Activated naive CD4-positive, alpha-beta T cell treated with anti-CD3 and anti-CD28 coated beads for 36 hours (primary cell): ENCODE data around the gene AMMECR1L. TPM values are rescaled to one million over a fixed set of nuclear protein-coding genes. Genes with fewer than 3 reads are reported as not detected.
"Not testable (repeated sequence)": the region's sequence is repeated elsewhere in the genome, so short reads cannot be mapped to it uniquely, and the experiment has no call there.

Source experiments
- CTCF ChIA-PET: fragments of 350-600 bp; sonication (Branson Sonifier 250); formaldehyde crosslinking; loops from one replicate; lab custom pipeline; 2021; ENCODE audit warnings: antibody characterized with exemption; lab: Charles Lee
- DNase-seq: peaks from one replicate; pipeline ENCODE4 v3.0.0-alpha.2; 2020
- H3K27ac Mint-ChIP-seq: one replicate; pipeline ENCODE4 v1.8.0; 2021; ENCODE audit warnings: mild to moderate bottlenecking, mixed read lengths
- H3K27me3 Mint-ChIP-seq: one replicate; pipeline ENCODE4 v1.8.0; 2021; ENCODE audit warnings: low read depth, mixed read lengths
- H3K36me3 Mint-ChIP-seq: one replicate; pipeline ENCODE4 v1.8.0; 2021; ENCODE audit warnings: low read depth, mixed read lengths
- H3K4me1 Mint-ChIP-seq: one replicate; pipeline ENCODE4 v1.8.0; 2021; ENCODE audit warnings: low read depth, mixed read lengths
- H3K4me3 Mint-ChIP-seq: one replicate; pipeline ENCODE4 v1.8.0; 2021; ENCODE audit warnings: mild to moderate bottlenecking, moderate library complexity, mixed read lengths
- H3K9me3 Mint-ChIP-seq: one replicate; pipeline ENCODE4 v1.8.0; 2021; ENCODE audit warnings: mixed read lengths
- intact Hi-C: fragments of 100-400 bp; cut with micrococcal nuclease; formaldehyde crosslinking; loops from one replicate; pipeline ENCODE4 v1.15.1; 2023
- total RNA-seq, 2 experiments: library from RNA; stranded (reverse); gene quantifications; one replicate each; pipeline ENCODE4 v1.2.3, GENCODE V29; 2021

AMMECR1L gene
- total RNA-seq, 2 experiments from 2014 or later: 12.7 to 13.1 TPM

DNA sequence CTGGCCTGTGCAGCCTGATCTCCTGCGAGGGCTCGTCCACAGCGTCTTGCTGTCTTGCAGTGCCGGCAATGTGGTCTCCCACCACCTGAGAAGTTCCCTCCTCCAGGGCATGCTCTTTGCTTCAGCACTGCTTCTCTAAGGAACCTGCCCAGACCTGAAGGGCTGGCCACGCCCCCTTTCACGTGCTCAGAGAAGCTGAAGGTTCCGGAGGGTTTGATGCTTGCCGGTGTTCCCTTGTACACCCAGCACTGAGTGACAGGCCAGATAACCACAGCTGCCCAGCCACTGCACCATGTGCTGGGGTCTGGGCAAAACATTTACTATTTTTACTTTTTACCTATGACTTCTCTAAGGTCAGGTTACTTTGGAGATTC is 26.1 kb downstream of the AMMECR1L start:
- Mint-ChIP-seq H3K4me1 (peaks cover 34% of the 10 kb centered on the region), H3K27ac (no peak overlapping the region), H3K36me3 (peaks cover 13% of the 10 kb centered on the region), H3K4me3 (peak overlapping the region; percentile 32), H3K9me3 (no peaks in the 10 kb centered on the region), H3K27me3 (no peaks in the 10 kb centered on the region)
- CTCF ChIA-PET: no interaction called here
- peak; percentile 65 for DNase-seq
- intact Hi-C loops: loop anchor here (2.0 to 10.0 kb wide), 2 partner anchors 29 to 455 kb away; partner anchors contain the start of gene HS6ST1

DNA sequence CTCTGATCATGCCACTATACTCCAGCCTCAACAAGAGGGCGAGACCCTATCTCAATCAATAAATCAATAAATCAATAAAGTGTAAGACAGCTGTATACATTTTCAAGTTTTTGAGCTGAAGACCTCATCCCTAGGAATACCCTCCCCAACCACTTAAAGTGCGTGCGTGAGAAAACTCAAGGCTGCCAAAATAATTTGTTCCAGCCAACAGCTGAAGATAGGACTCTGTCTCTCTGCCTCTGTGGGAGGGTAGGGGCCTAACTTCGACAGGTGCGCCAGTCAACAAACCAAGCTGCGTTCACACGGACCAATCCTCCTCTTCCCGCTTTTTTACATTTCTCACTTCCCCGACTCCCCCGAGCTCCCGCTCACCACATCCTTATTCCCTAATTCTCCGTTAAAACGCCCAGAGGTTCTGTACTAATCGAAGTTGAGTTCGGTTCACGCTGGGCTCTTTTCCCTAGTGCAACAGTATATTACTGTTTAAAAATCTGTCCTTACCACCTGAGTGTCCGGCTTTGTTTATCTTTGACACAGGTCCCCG is 28.4 kb downstream of the AMMECR1L start:
- CTCF ChIA-PET: interaction anchor here (0.6 to 2.1 kb wide), 4 partner anchors 27 to 325 kb away, joined by 4 to 7 read pairs (median 6); no protein-coding TSS in a partner anchor
- intact Hi-C loops: loop anchor here (1.0 to 10.0 kb wide), 2 partner anchors 27 to 457 kb away; partner anchors contain the start of gene HS6ST1
- Mint-ChIP-seq H3K27me3 (no peaks in the 10 kb centered on the region), H3K36me3 (peaks cover 27% of the 10 kb centered on the region), H3K4me3 (peak overlapping the region; percentile 99), H3K9me3 (no peaks in the 10 kb centered on the region), H3K27ac (peak overlapping the region; percentile 91), H3K4me1 (peaks cover 53% of the 10 kb centered on the region)
- DNase-seq: peak; percentile 32

DNA sequence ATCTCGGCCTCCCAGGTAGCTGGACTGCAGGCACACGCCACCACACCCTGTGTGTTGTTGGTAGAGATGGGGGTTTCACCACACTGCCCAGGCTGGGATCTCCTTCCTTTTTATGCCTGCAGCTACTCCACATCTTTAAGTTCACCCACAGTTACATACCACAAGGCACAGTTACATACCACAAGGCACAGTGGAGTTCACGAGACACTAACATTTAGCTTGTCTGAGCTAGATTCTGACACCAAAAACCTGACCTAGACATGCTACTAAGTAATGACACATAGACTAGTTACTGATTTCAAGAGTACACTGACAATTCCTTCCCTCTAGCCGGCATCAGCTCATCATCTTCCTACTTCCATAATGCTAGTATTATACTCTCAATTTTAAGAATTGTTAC is 32.1 kb downstream of the AMMECR1L start:
- Mint-ChIP-seq H3K36me3 (peaks cover 53% of the 10 kb centered on the region), H3K27ac (peak overlapping the region; percentile 16), H3K27me3 (no peaks in the 10 kb centered on the region), H3K4me3 (no peak overlapping the region), H3K9me3 (no peaks in the 10 kb centered on the region), H3K4me1 (peaks cover 59% of the 10 kb centered on the region)
- CTCF ChIA-PET: no interaction called here
- DNase-seq: no peak
- intact Hi-C loops: loop anchor here (10.0 kb wide), 1 partner anchor 461 kb away; the partner anchor contains the start of gene HS6ST1

DNA sequence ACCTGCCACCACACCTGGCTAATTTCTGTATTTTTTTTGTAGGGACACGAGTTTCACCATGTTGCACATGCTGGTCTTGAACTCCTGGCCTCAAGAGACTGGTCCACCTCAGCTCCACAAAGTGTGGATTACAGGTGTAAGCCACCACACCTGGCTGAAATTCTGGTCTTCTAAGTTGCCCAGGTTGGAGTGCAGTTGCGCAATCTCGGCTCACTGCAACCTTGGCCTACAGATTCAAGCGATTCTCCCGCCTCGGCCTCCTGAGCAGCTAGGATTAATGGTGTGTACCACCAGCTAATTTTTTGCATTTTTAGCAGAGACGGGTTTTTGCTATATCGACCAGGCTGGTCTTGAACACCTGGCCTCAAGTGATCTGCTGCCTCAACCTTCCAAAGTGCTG is 33.4 kb downstream of the AMMECR1L start:
- H3K9me3 Mint-ChIP-seq: no peaks in the 10 kb centered on the region
- no peak overlapping the region for H3K27ac Mint-ChIP-seq
- H3K27me3 Mint-ChIP-seq: no peaks in the 10 kb centered on the region
- CTCF ChIA-PET: no interaction called here
- no peak overlapping the region for H3K4me3 Mint-ChIP-seq
- no peak for DNase-seq
- intact Hi-C loops: loop anchor here (10.0 kb wide), 1 partner anchor 462 kb away; the partner anchor contains the start of gene HS6ST1
- peaks cover 58% of the 10 kb centered on the region for H3K36me3 Mint-ChIP-seq
- peaks cover 55% of the 10 kb centered on the region for H3K4me1 Mint-ChIP-seq

DNA sequence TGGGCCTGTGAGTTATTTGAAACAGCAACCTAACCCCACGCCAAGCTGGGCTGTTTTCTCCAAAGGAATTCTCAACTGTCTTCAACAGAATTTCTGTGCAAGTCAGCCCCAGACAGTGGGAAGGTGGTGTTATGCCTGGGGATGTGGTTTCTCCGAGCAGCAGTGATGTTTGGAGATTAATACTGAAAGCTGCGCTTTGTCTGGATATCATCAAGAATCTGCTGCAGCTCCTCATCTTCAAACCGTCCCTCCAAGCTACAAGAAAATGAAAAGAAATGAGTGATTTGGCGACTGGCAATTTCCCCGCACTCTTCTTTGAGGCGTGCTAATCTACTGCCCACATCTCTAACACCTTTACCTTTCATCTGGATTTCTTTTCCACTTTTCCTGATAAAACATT is 37.8 kb downstream of the AMMECR1L start:
- Mint-ChIP-seq H3K36me3 (peaks cover 60% of the 10 kb centered on the region), H3K4me1 (peaks cover 17% of the 10 kb centered on the region), H3K4me3 (no peak overlapping the region), H3K9me3 (no peaks in the 10 kb centered on the region), H3K27me3 (no peaks in the 10 kb centered on the region), H3K27ac (peak overlapping the region; percentile 18)
- CTCF ChIA-PET: no interaction called here
- intact Hi-C loops: no loop called here
- no peak for DNase-seq

DNA sequence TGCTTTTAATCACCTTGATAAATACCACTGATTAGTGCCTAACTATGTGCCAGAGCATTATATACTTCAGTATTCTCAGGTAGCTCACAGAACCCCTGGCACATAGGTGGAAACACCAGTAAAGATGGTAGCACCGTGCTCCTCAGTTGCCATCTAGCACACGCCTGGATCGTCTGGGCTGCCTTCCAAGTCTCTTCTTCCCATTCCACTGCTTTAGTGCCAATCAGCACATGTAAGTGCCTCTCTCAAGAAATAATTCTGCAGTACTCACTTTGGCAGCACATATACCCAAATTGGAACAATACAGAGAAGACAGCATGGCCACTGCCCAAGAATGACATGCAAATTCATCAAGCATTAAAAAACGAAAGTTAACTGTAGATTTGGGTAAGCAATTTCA is 40.8 kb downstream of the AMMECR1L start:
- H3K36me3 Mint-ChIP-seq: peaks cover 42% of the 10 kb centered on the region
- intact Hi-C loops: no loop called here
- CTCF ChIA-PET: interaction anchor here (1.0 kb wide), 1 partner anchor 96 kb away, joined by 4 read pairs; no protein-coding TSS in a partner anchor

DNA sequence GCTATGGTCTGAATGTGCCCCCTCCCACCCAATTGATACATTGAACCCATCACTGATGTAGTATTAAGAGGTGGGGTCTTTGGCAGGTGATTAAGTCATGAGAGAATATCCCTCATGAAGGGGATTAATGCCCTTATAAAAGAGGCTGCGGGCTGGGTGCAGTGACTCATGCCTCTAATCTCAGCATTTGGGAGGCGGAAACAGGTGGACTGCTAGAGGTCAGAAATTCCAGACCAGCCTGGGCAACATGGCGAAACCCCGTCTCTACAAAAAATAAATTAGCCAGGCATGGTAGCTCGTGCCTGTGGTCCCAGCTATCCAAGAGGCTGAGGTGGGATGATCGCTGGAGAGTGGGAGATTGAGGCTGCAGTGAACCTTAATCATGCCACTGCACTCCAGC is 42.1 kb downstream of the AMMECR1L start:
- CTCF ChIA-PET: interaction anchor here (0.6 to 1.0 kb wide), 2 partner anchors 15 to 95 kb away, joined by 4 read pairs; no protein-coding TSS in a partner anchor
- Mint-ChIP-seq H3K9me3 (no peaks in the 10 kb centered on the region), H3K4me1 (peaks cover 2% of the 10 kb centered on the region), H3K36me3 (peaks cover 30% of the 10 kb centered on the region), H3K27ac (no peak overlapping the region), H3K27me3 (no peaks in the 10 kb centered on the region), H3K4me3 (no peak overlapping the region)
- intact Hi-C loops: no loop called here
- DNase-seq: no peak

More for the DNA sequence above, 40.8 kb downstream of the AMMECR1L start:
- Mint-ChIP-seq H3K4me1 (peaks cover 10% of the 10 kb centered on the region), H3K27me3 (no peaks in the 10 kb centered on the region), H3K9me3 (no peaks in the 10 kb centered on the region), H3K4me3 (no peak overlapping the region), H3K27ac (no peak overlapping the region)
- no peak for DNase-seq

DNA sequence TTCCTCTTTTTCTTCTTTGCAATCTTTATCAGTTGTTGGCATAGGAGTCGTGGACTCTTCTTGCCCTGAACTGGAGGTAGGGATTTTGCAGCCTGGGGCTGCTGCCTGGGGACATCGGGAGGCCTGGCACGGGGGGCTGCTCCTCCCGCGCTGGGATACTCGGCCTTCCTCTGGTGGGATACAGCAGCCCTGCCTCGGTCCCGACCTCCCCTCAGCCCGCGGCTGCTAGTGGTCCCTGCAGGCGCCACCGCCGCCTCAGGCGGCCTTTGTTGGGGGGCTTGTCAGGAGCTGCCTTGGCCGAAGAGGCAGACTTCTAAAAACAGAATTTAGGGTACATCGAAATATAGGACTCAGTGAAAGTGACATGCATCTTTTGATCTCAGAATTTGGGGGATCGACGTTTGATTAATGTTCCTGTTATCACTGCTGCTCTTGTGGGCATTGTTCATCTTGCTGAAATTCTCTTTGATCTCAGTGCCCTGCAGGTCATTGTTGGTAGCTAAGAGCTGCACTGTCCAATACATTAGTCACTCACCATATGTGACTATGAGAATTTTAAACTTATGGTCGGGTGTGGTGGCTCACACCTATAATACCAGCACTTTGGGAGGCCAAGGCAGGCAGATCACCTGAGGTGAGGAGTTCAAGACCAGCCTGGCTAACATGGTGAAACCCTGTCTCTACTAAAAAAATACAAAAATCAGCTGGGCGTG is 44.1 kb downstream of the AMMECR1L start:
- Mint-ChIP-seq H3K4me1 (no peaks in the 10 kb centered on the region), H3K27ac (no peak overlapping the region), H3K4me3 (no peak overlapping the region), H3K9me3 (no peaks in the 10 kb centered on the region), H3K27me3 (no peaks in the 10 kb centered on the region), H3K36me3 (peaks cover 16% of the 10 kb centered on the region)
- CTCF ChIA-PET: interaction anchor here (0.6 kb wide), 1 partner anchor 49 kb away, joined by 3 read pairs; no protein-coding TSS in a partner anchor
- no peak for DNase-seq
- intact Hi-C loops: no loop called here

DNA sequence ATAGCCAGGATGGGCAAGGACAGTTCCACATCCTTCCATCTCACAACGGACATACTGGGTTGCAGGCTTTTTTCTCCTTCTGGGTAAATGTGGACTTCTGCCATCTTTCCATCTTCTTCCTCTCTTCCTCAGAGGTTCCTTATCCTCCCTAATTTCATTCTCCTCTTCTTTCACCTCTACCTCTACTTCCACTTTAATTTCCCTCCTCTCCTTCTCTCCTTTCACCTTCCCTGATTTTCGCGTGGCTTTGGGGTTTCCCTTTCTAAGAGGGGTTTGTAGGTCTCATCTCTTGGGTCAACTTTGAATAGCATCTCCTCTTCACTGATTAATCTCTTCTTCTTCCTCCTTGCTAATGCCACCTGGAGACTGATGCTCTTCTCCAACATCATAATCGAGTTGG is 44.9 kb downstream of the AMMECR1L start:
- H3K36me3 Mint-ChIP-seq: peaks cover 11% of the 10 kb centered on the region
- H3K27ac Mint-ChIP-seq: no peak overlapping the region
- H3K4me3 Mint-ChIP-seq: no peak overlapping the region
- CTCF ChIA-PET: no interaction called here
- intact Hi-C loops: no loop called here
- H3K4me1 Mint-ChIP-seq: no peaks in the 10 kb centered on the region
- H3K27me3 Mint-ChIP-seq: no peaks in the 10 kb centered on the region
- no peak for DNase-seq
- H3K9me3 Mint-ChIP-seq: no peaks in the 10 kb centered on the region

DNA sequence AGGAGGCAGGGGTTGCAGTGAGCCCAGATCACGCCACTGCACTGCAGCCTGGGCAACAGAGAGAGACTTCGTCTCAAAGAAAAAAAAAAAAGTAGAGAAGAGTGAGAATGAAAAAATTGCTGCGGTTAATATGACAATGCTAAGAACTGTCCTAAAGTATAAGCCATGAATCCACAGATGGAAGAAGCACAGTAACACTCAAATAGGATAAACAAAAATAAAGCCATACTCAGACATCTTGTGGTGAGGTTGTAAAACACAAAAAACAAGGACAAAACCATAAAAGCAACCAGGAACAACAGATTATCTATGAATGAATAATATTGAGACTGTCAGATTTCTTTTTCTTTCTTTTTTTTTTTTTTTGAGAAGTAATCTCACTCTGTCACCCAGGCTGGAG is 50.8 kb downstream of the AMMECR1L start:
- H3K4me3 Mint-ChIP-seq: no peak overlapping the region
- DNase-seq: no peak
- H3K9me3 Mint-ChIP-seq: no peaks in the 10 kb centered on the region
- H3K27ac Mint-ChIP-seq: no peak overlapping the region
- no peaks in the 10 kb centered on the region for H3K27me3 Mint-ChIP-seq
- intact Hi-C loops: loop anchor here (10.0 kb wide), 1 partner anchor 1140 kb away; no protein-coding TSS in a partner anchor
- CTCF ChIA-PET: no interaction called here
- H3K4me1 Mint-ChIP-seq: peaks cover 9% of the 10 kb centered on the region
- no peaks in the 10 kb centered on the region for H3K36me3 Mint-ChIP-seq

DNA sequence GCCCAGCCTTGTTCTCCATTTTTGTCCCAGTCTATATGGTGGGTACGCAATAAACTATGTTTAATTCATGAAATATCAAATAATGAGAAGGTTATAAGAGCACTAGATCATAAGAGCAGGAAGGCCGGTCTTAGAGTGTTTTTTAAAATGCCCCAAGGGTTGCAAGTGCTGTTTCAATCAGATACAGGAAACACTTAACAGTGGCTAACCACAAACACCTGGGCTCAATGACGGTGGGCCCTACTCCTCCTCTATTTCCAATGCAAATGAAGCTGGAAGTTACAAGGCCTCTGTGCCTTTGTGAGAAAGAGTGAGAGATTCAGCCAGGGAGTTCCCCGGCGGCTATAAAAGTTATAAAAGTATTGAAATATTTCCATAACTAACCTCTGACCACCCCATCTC is 55.9 kb downstream of the AMMECR1L start:
- H3K36me3 Mint-ChIP-seq: peaks cover 13% of the 10 kb centered on the region
- no peak overlapping the region for H3K4me3 Mint-ChIP-seq
- H3K27ac Mint-ChIP-seq: peak overlapping the region; percentile 78
- CTCF ChIA-PET: interaction anchor here (2.4 kb wide), 1 partner anchor 27 kb away, joined by 7 read pairs; the partner anchor contains the start of gene POLR2D
- peak; percentile 91 for DNase-seq
- peaks cover 30% of the 10 kb centered on the region for H3K9me3 Mint-ChIP-seq
- intact Hi-C loops: loop anchor here (1.0 to 10.0 kb wide), 4 partner anchors 19 to 1135 kb away; partner anchors contain the start of gene WDR33
- H3K27me3 Mint-ChIP-seq: no peaks in the 10 kb centered on the region
- peaks cover 25% of the 10 kb centered on the region for H3K4me1 Mint-ChIP-seq

DNA sequence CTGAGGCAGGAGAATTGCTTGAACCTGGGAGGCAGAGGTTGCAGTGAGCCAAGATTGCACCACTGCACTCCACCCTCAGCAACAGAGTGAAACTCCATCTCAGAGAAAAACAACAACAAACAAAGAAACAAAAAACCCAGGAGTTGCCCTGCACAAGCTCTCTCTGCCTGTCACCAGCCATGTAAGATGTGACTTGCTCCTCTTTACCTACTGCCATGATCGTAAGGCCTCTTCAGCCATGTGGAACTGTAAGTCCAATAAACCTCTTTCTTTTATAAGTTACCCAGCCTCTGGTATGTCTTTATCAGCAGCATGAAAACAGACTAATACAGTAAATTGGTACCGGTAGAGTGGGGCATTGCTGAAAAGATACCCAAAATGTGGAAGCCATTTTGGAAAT is 59.0 kb downstream of the AMMECR1L start:
- intact Hi-C loops, H3K27me3 Mint-ChIP-seq, H3K27ac Mint-ChIP-seq, H3K4me3 Mint-ChIP-seq, DNase-seq: not testable (repeated sequence)
- CTCF ChIA-PET: interaction anchor here (0.6 kb wide), 1 partner anchor 74 kb away, joined by 3 read pairs; no protein-coding TSS in a partner anchor
- H3K36me3 Mint-ChIP-seq: peaks cover 13% of the 10 kb centered on the region
- peaks cover 25% of the 10 kb centered on the region for H3K4me1 Mint-ChIP-seq
- peaks cover 30% of the 10 kb centered on the region for H3K9me3 Mint-ChIP-seq
